Measurements from ENCODE around the gene SHTN1. TPM values are rescaled to one million over a fixed set of nuclear protein-coding genes. Genes with fewer than 3 reads are reported as not detected.

Gene SHTN1
- total RNA-seq, 5 donors from 2014 or later (not counting 1 experiment from before 2014, with no cell fraction given) = 0.35 to 0.80 (median 0.44) TPM

GRCh38 chr10:117005527-117006055 is 604 bp upstream of the SHTN1 start:
- no peak overlapping the region for H3K27ac Mint-ChIP-seq
- WGBS (ENCODE audit: insufficient coverage) = 30% methylated on average over 16 of the region's 21 CpGs
- H3K4me1 ChIP-seq (ENCODE audit: control insufficient read depth in 1 of 2, extremely low read depth in 1 of 2, insufficient read depth in 2 of 2, low read length in 2 of 2) = peaks cover 0 to 10% of the 10 kb centered on the region in 2 experiments
- no peaks in the 10 kb centered on the region for H3K9me3 ChIP-seq
- DNase-seq = no peak
- no peak overlapping the region for H3K27ac ChIP-seq (ENCODE audit: low read length)
- peaks cover 6 to 26% of the 10 kb centered on the region in 2 experiments for H3K27me3 ChIP-seq (replicated peaks in 1 of 2; ENCODE audit: control insufficient read depth in 2 of 2, extremely low read depth in 1 of 2, insufficient read depth in 2 of 2, low read length in 1 of 2)
- H3K27me3 Mint-ChIP-seq = peaks cover 29 to 39% of the 10 kb centered on the region in 2 donors
- H3K9me3 Mint-ChIP-seq = no peaks in the 10 kb centered on the region
- H3K4me3 Mint-ChIP-seq = peak overlapping the region in 1 of 3 donors; percentile 67
- H3K36me3 ChIP-seq (ENCODE audit: control insufficient read depth in 2 of 2, extremely low read depth in 1 of 2, insufficient read depth in 1 of 2, low read length in 1 of 2) = no peaks in the 10 kb centered on the region
- H3K36me3 Mint-ChIP-seq = no peaks in the 10 kb centered on the region
- ATAC-seq (replicated peaks in 1 of 4) = no peak
- ChIA-PET CTCF (no interaction called here), POLR2A (no interaction called here)
- H3K4me1 Mint-ChIP-seq = peaks cover 5 to 10% (median 6%) of the 10 kb centered on the region in 3 donors
- H3K4me3 ChIP-seq (ENCODE audit: control insufficient read depth in 1 of 2, extremely low read depth in 1 of 2, low read length in 1 of 2) = peak overlapping the region in 1 of 2 donors; percentile 54

- Histone ChIP-seq H3K4me1 (ENCODE audit: control insufficient read depth in 1 of 2, extremely low read depth in 1 of 2, insufficient read depth in 2 of 2, low read length in 2 of 2) (peaks cover 0 to 10% of the 10 kb centered on the region in 2 experiments), H3K9me3 (no peaks in the 10 kb centered on the region), H3K36me3 (ENCODE audit: control insufficient read depth in 2 of 2, extremely low read depth in 1 of 2, insufficient read depth in 1 of 2, low read length in 1 of 2) (no peaks in the 10 kb centered on the region), H3K27me3 (replicated peaks in 1 of 2; ENCODE audit: control insufficient read depth in 2 of 2, extremely low read depth in 1 of 2, insufficient read depth in 2 of 2, low read length in 1 of 2) (peaks cover 6 to 26% of the 10 kb centered on the region in 2 experiments), H3K4me3 (ENCODE audit: control insufficient read depth in 1 of 2, extremely low read depth in 1 of 2, low read length in 1 of 2) (peak overlapping the region; percentile 34 to 64), H3K27ac (ENCODE audit: low read length) (no peak overlapping the region)
- H3K36me3 Mint-ChIP-seq = no peaks in the 10 kb centered on the region
- ChIA-PET POLR2A (no interaction called here), CTCF (no interaction called here)
- no peak overlapping the region for H3K27ac Mint-ChIP-seq
- H3K27me3 Mint-ChIP-seq = peaks cover 29 to 46% of the 10 kb centered on the region in 2 donors
- 9% methylated on average over 45 of the region's 47 CpGs for WGBS (ENCODE audit: insufficient coverage)
- H3K4me3 Mint-ChIP-seq = peak overlapping the region; percentile 45 to 67 (median 61)
- DNase-seq (peak in 2 of 35 experiments; percentile 1 to 8), ATAC-seq (replicated peaks in 1 of 4) (peak in 3 of 4 experiments; percentile 19 to 47 (median 33))
- H3K4me1 Mint-ChIP-seq = peaks cover 5 to 10% (median 6%) of the 10 kb centered on the region in 3 donors
- H3K9me3 Mint-ChIP-seq = no peaks in the 10 kb centered on the region
Observed at GRCh38 chr10:117004227-117005025, 561 bp downstream of the SHTN1 start.

GRCh38 chr10:117003336-117003735 is 1.7 kb downstream of the SHTN1 start:
- Histone ChIP-seq H3K4me3 (ENCODE audit: control insufficient read depth in 1 of 2, extremely low read depth in 1 of 2, low read length in 1 of 2) (no peak overlapping the region), H3K4me1 (ENCODE audit: control insufficient read depth in 1 of 2, extremely low read depth in 1 of 2, insufficient read depth in 2 of 2, low read length in 2 of 2) (peaks cover 0 to 10% of the 10 kb centered on the region in 2 experiments), H3K27ac (ENCODE audit: low read length) (no peak overlapping the region), H3K27me3 (replicated peaks in 1 of 2; ENCODE audit: control insufficient read depth in 2 of 2, extremely low read depth in 1 of 2, insufficient read depth in 2 of 2, low read length in 1 of 2) (peaks cover 6 to 26% of the 10 kb centered on the region in 2 experiments), H3K36me3 (ENCODE audit: control insufficient read depth in 2 of 2, extremely low read depth in 1 of 2, insufficient read depth in 1 of 2, low read length in 1 of 2) (no peaks in the 10 kb centered on the region), H3K9me3 (no peaks in the 10 kb centered on the region)
- 97% methylated on average over 6 of the region's 6 CpGs for WGBS (ENCODE audit: insufficient coverage)
- H3K4me1 Mint-ChIP-seq = peaks cover 5 to 10% (median 6%) of the 10 kb centered on the region in 3 donors
- no peak overlapping the region for H3K27ac Mint-ChIP-seq
- peaks cover 29 to 42% of the 10 kb centered on the region in 2 donors for H3K27me3 Mint-ChIP-seq
- ATAC-seq (replicated peaks in 1 of 4) (no peak), DNase-seq (no peak)
- peak overlapping the region in 2 of 3 donors; percentile 34 to 49 for H3K4me3 Mint-ChIP-seq
- H3K9me3 Mint-ChIP-seq = no peaks in the 10 kb centered on the region
- POLR2A ChIA-PET = no interaction called here
- CTCF ChIA-PET = no interaction called here
- no peaks in the 10 kb centered on the region for H3K36me3 Mint-ChIP-seq

GRCh38 chr10:117002206-117002605 is 2.8 kb downstream of the SHTN1 start:
- POLR2A ChIA-PET = no interaction called here
- no peak overlapping the region for H3K27ac Mint-ChIP-seq
- Histone ChIP-seq H3K9me3 (no peaks in the 10 kb centered on the region), H3K36me3 (ENCODE audit: control insufficient read depth in 2 of 2, extremely low read depth in 1 of 2, insufficient read depth in 1 of 2, low read length in 1 of 2) (no peaks in the 10 kb centered on the region), H3K27me3 (replicated peaks in 1 of 2; ENCODE audit: control insufficient read depth in 2 of 2, extremely low read depth in 1 of 2, insufficient read depth in 2 of 2, low read length in 1 of 2) (peaks cover 6 to 26% of the 10 kb centered on the region in 2 experiments), H3K27ac (ENCODE audit: low read length) (no peak overlapping the region), H3K4me3 (ENCODE audit: control insufficient read depth in 1 of 2, extremely low read depth in 1 of 2, low read length in 1 of 2) (no peak overlapping the region), H3K4me1 (ENCODE audit: control insufficient read depth in 1 of 2, extremely low read depth in 1 of 2, insufficient read depth in 2 of 2, low read length in 2 of 2) (peaks cover 0 to 10% of the 10 kb centered on the region in 2 experiments)
- peaks cover 32 to 39% of the 10 kb centered on the region in 2 donors for H3K27me3 Mint-ChIP-seq
- DNase-seq (no peak), ATAC-seq (replicated peaks in 1 of 4) (no peak)
- peaks cover 5 to 10% (median 6%) of the 10 kb centered on the region in 3 donors for H3K4me1 Mint-ChIP-seq
- no peaks in the 10 kb centered on the region for H3K36me3 Mint-ChIP-seq
- CTCF ChIA-PET = no interaction called here
- H3K4me3 Mint-ChIP-seq = no peak overlapping the region
- H3K9me3 Mint-ChIP-seq = no peaks in the 10 kb centered on the region

- Mint-ChIP-seq H3K27ac (no peak overlapping the region), H3K4me1 (peaks cover 5 to 10% (median 6%) of the 10 kb centered on the region in 3 donors), H3K27me3 (peaks cover 33 to 45% of the 10 kb centered on the region in 2 donors), H3K9me3 (no peaks in the 10 kb centered on the region), H3K36me3 (no peaks in the 10 kb centered on the region), H3K4me3 (no peak overlapping the region)
- Histone ChIP-seq H3K27ac (ENCODE audit: low read length) (no peak overlapping the region), H3K36me3 (ENCODE audit: control insufficient read depth in 2 of 2, extremely low read depth in 1 of 2, insufficient read depth in 1 of 2, low read length in 1 of 2) (no peaks in the 10 kb centered on the region), H3K4me3 (ENCODE audit: control insufficient read depth in 1 of 2, extremely low read depth in 1 of 2, low read length in 1 of 2) (no peak overlapping the region), H3K9me3 (no peaks in the 10 kb centered on the region), H3K4me1 (ENCODE audit: control insufficient read depth in 1 of 2, extremely low read depth in 1 of 2, insufficient read depth in 2 of 2, low read length in 2 of 2) (peaks cover 0 to 10% of the 10 kb centered on the region in 2 experiments), H3K27me3 (replicated peaks in 1 of 2; ENCODE audit: control insufficient read depth in 2 of 2, extremely low read depth in 1 of 2, insufficient read depth in 2 of 2, low read length in 1 of 2) (peaks cover 6 to 26% of the 10 kb centered on the region in 2 experiments)
- no peak for DNase-seq
- ChIA-PET CTCF (no interaction called here), POLR2A (interaction anchor here in 1 of 2 donors (0.6 kb wide), 1 partner anchor 15 kb away, joined by 12 read pairs; no protein-coding TSS in a partner anchor)
- no CpG with 5 or more reads among the region's 2 CpGs for WGBS (ENCODE audit: insufficient coverage)
- ATAC-seq (replicated peaks in 1 of 4) = no peak
Observed at GRCh38 chr10:117001144-117001543, 3.8 kb downstream of the SHTN1 start.

- H3K4me1 ChIP-seq (ENCODE audit: control insufficient read depth in 1 of 2, extremely low read depth in 1 of 2, insufficient read depth in 2 of 2, low read length in 2 of 2) = peaks cover 0 to 7% of the 10 kb centered on the region in 2 experiments
- H3K9me3 ChIP-seq = no peaks in the 10 kb centered on the region
- no peaks in the 10 kb centered on the region for H3K36me3 Mint-ChIP-seq
- H3K27ac ChIP-seq (ENCODE audit: low read length) = no peak overlapping the region
- H3K27ac Mint-ChIP-seq = no peak overlapping the region
- no peaks in the 10 kb centered on the region for H3K9me3 Mint-ChIP-seq
- ChIA-PET POLR2A (no interaction called here), CTCF (interaction anchor here in 1 of 2 donors (0.6 kb wide), 1 partner anchor 187 kb away, joined by 3 read pairs; no protein-coding TSS in a partner anchor)
- WGBS (ENCODE audit: insufficient coverage) = 78% methylated on average over 2 of the region's 2 CpGs
- no peaks in the 10 kb centered on the region for H3K36me3 ChIP-seq (ENCODE audit: control insufficient read depth in 2 of 2, extremely low read depth in 1 of 2, insufficient read depth in 1 of 2, low read length in 1 of 2)
- no peak for DNase-seq
- no peak for ATAC-seq (replicated peaks in 1 of 4)
- H3K4me1 Mint-ChIP-seq = peaks cover 2 to 8% (median 3%) of the 10 kb centered on the region in 3 donors
- peaks cover 29 to 41% of the 10 kb centered on the region in 2 donors for H3K27me3 Mint-ChIP-seq
- no peak overlapping the region for H3K4me3 Mint-ChIP-seq
- peaks cover 2 to 22% of the 10 kb centered on the region in 2 experiments for H3K27me3 ChIP-seq (replicated peaks in 1 of 2; ENCODE audit: control insufficient read depth in 2 of 2, extremely low read depth in 1 of 2, insufficient read depth in 2 of 2, low read length in 1 of 2)
- no peak overlapping the region for H3K4me3 ChIP-seq (ENCODE audit: control insufficient read depth in 1 of 2, extremely low read depth in 1 of 2, low read length in 1 of 2)
Observed at GRCh38 chr10:117000580-117000979, 4.4 kb downstream of the SHTN1 start.

All from T-cell (primary cell).